ENCODE measurements around the gene MFRP.
A peak's percentile ranks its signal among the peaks of the same experiment; 100 is the strongest.
"Not testable (repeated sequence)": the region's sequence is repeated elsewhere in the genome, so short reads cannot be mapped to it uniquely, and the experiment has no call there.

MFRP gene

GRCh38 chr11:119346605-119347004, at the start of gene MFRP:
Gene MFRP, minus strand, starts transcription at chr11:119346705. Its CDS starts 192 bp downstream, at chr11:119346513.
- Histone ChIP-seq H3K27me3 (ENCODE audit: insufficient read depth, low read length) (peaks cover 56% of the 10 kb centered on the region), H3K4me1 (ENCODE audit: insufficient read depth, low read length) (no peaks in the 10 kb centered on the region)

GRCh38 chr11:119391275-119391674, 44.8 kb upstream of the MFRP start:
- Histone ChIP-seq H3K4me3 (ENCODE audit: low read length) (no peak overlapping the region), H3K36me3 (ENCODE audit: insufficient read depth, low read depth, low read length) (no peaks in the 10 kb centered on the region), H3K9ac (ENCODE audit: low read depth, low read length) (no peak overlapping the region), H3K27me3 (ENCODE audit: insufficient read depth, low read length) (no peaks in the 10 kb centered on the region), H3K27ac (ENCODE audit: low read length) (no peak overlapping the region), H3K4me1 (ENCODE audit: insufficient read depth, low read length) (no peaks in the 10 kb centered on the region), H3K9me3 (ENCODE audit: insufficient read depth, low read depth, low read length) (no peaks in the 10 kb centered on the region)

More at GRCh38 chr11:119346605-119347004, at the start of gene MFRP:
- Histone ChIP-seq H3K36me3 (ENCODE audit: insufficient read depth, low read depth, low read length) (no peaks in the 10 kb centered on the region), H3K4me3 (ENCODE audit: low read length) (no peak within 1 kb of the TSS), H3K27ac (ENCODE audit: low read length) (no peak within 1 kb of the TSS), H3K9me3 (ENCODE audit: insufficient read depth, low read depth, low read length) (no peaks in the 10 kb centered on the region), H3K9ac (ENCODE audit: low read depth, low read length) (no peak within 1 kb of the TSS)

GRCh38 chr11:119389611-119390254, 43.2 kb upstream of the MFRP start:
- Histone ChIP-seq H3K27ac (ENCODE audit: low read length) (no peak overlapping the region), H3K9ac (ENCODE audit: low read depth, low read length) (no peak overlapping the region), H3K4me1 (ENCODE audit: insufficient read depth, low read length) (no peaks in the 10 kb centered on the region), H3K4me3 (ENCODE audit: low read length) (no peak overlapping the region), H3K27me3 (ENCODE audit: insufficient read depth, low read length) (0 out of 2 replicates have a peak, but pooled peaks cover 1% of the 10 kb centered on the region), H3K9me3 (ENCODE audit: insufficient read depth, low read depth, low read length) (no peaks in the 10 kb centered on the region), H3K36me3 (ENCODE audit: insufficient read depth, low read depth, low read length) (no peaks in the 10 kb centered on the region)

GRCh38 chr11:119388103-119388502, 41.6 kb upstream of the MFRP start:
- Histone ChIP-seq H3K36me3 (ENCODE audit: insufficient read depth, low read depth, low read length) (no peaks in the 10 kb centered on the region), H3K27me3 (ENCODE audit: insufficient read depth, low read length) (peaks cover 18% of the 10 kb centered on the region; the same call in 1 of the 2 replicates), H3K9ac (ENCODE audit: low read depth, low read length) (no peak overlapping the region), H3K4me3 (ENCODE audit: low read length) (no peak overlapping the region), H3K27ac (ENCODE audit: low read length) (no peak overlapping the region), H3K4me1 (ENCODE audit: insufficient read depth, low read length) (no peaks in the 10 kb centered on the region), H3K9me3 (ENCODE audit: insufficient read depth, low read depth, low read length) (no peaks in the 10 kb centered on the region)

- H3K27me3 ChIP-seq (ENCODE audit: insufficient read depth, low read length) = peaks cover 38% of the 10 kb centered on the region
- H3K36me3 ChIP-seq (ENCODE audit: insufficient read depth, low read depth, low read length) = no peaks in the 10 kb centered on the region
- no peak overlapping the region for H3K4me3 ChIP-seq (ENCODE audit: low read length)
- H3K9me3 ChIP-seq (ENCODE audit: insufficient read depth, low read depth, low read length) = no peaks in the 10 kb centered on the region
- peaks cover 13% of the 10 kb centered on the region for H3K4me1 ChIP-seq (ENCODE audit: insufficient read depth, low read length)
- H3K27ac ChIP-seq (ENCODE audit: low read length) = no peak overlapping the region
- no peak overlapping the region for H3K9ac ChIP-seq (ENCODE audit: low read depth, low read length)
Observed at GRCh38 chr11:119384332-119384731, 37.8 kb upstream of the MFRP start.

- H3K4me3 ChIP-seq (ENCODE audit: low read length) = peak overlapping the region; percentile 67
- not testable (repeated sequence) for H3K36me3 ChIP-seq (ENCODE audit: insufficient read depth, low read depth, low read length); H3K27ac ChIP-seq (ENCODE audit: low read length); H3K9me3 ChIP-seq (ENCODE audit: insufficient read depth, low read depth, low read length)
- H3K27me3 ChIP-seq (ENCODE audit: insufficient read depth, low read length) = peaks cover 44% of the 10 kb centered on the region
- peak overlapping the region; percentile 2; the same call in 1 of the 2 replicates for H3K9ac ChIP-seq (ENCODE audit: low read depth, low read length)
- H3K4me1 ChIP-seq (ENCODE audit: insufficient read depth, low read length) = peaks cover 24% of the 10 kb centered on the region
Observed at GRCh38 chr11:119382513-119382912, 36.0 kb upstream of the MFRP start.

GRCh38 chr11:119382101-119382500, 35.6 kb upstream of the MFRP start:
- no peaks in the 10 kb centered on the region for H3K36me3 ChIP-seq (ENCODE audit: insufficient read depth, low read depth, low read length)
- no peak overlapping the region for H3K27ac ChIP-seq (ENCODE audit: low read length)
- H3K9ac ChIP-seq (ENCODE audit: low read depth, low read length) = peak overlapping the region; percentile 2; the same call in 1 of the 2 replicates
- no peaks in the 10 kb centered on the region for H3K9me3 ChIP-seq (ENCODE audit: insufficient read depth, low read depth, low read length)
- H3K4me3 ChIP-seq (ENCODE audit: low read length) = peak overlapping the region; percentile 67
- peaks cover 26% of the 10 kb centered on the region for H3K4me1 ChIP-seq (ENCODE audit: insufficient read depth, low read length)
- peaks cover 44% of the 10 kb centered on the region for H3K27me3 ChIP-seq (ENCODE audit: insufficient read depth, low read length)

GRCh38 chr11:119381181-119381988, 34.9 kb upstream of the MFRP start, which contains the start of gene USP2:
Gene USP2, minus strand, starts transcription at chr11:119381690. Its CDS starts 8,210 bp downstream, at chr11:119373480.
- Histone ChIP-seq H3K4me3 (ENCODE audit: low read length) (peak within 1 kb of the TSS; percentile 67), H3K27ac (ENCODE audit: low read length) (no peak within 1 kb of the TSS), H3K9ac (ENCODE audit: low read depth, low read length) (peak within 1 kb of the TSS; percentile 65; the same call in 1 of the 2 replicates)

GRCh38 chr11:119380827-119381180, 34.3 kb upstream of the MFRP start:
- H3K4me3 ChIP-seq (ENCODE audit: low read length) = peak overlapping the region; percentile 67
- peaks cover 44% of the 10 kb centered on the region for H3K27me3 ChIP-seq (ENCODE audit: insufficient read depth, low read length)
- H3K27ac ChIP-seq (ENCODE audit: low read length) = no peak overlapping the region
- H3K9ac ChIP-seq (ENCODE audit: low read depth, low read length) = peak overlapping the region; percentile 65; the same call in 1 of the 2 replicates
- no peaks in the 10 kb centered on the region for H3K36me3 ChIP-seq (ENCODE audit: insufficient read depth, low read depth, low read length)
- peaks cover 32% of the 10 kb centered on the region for H3K4me1 ChIP-seq (ENCODE audit: insufficient read depth, low read length)
- no peaks in the 10 kb centered on the region for H3K9me3 ChIP-seq (ENCODE audit: insufficient read depth, low read depth, low read length)

More at GRCh38 chr11:119381181-119381988, 34.9 kb upstream of the MFRP start, which contains the start of gene USP2:
- Histone ChIP-seq H3K4me1 (ENCODE audit: insufficient read depth, low read length) (peaks cover 31% of the 10 kb centered on the region), H3K9me3 (ENCODE audit: insufficient read depth, low read depth, low read length) (no peaks in the 10 kb centered on the region), H3K36me3 (ENCODE audit: insufficient read depth, low read depth, low read length) (no peaks in the 10 kb centered on the region), H3K27me3 (ENCODE audit: insufficient read depth, low read length) (peaks cover 44% of the 10 kb centered on the region)

- Histone ChIP-seq H3K27ac (ENCODE audit: low read length) (no peak overlapping the region), H3K4me1 (ENCODE audit: insufficient read depth, low read length) (peaks cover 37% of the 10 kb centered on the region), H3K4me3 (ENCODE audit: low read length) (peak overlapping the region; percentile 67), H3K9me3 (ENCODE audit: insufficient read depth, low read depth, low read length) (no peaks in the 10 kb centered on the region), H3K36me3 (ENCODE audit: insufficient read depth, low read depth, low read length) (no peaks in the 10 kb centered on the region), H3K27me3 (ENCODE audit: insufficient read depth, low read length) (peaks cover 44% of the 10 kb centered on the region), H3K9ac (ENCODE audit: low read depth, low read length) (peak overlapping the region; percentile 65; the same call in 1 of the 2 replicates)
Observed at GRCh38 chr11:119380160-119380826, 33.8 kb upstream of the MFRP start.

GRCh38 chr11:119378851-119379465, 32.5 kb upstream of the MFRP start:
- no peak overlapping the region for H3K27ac ChIP-seq (ENCODE audit: low read length)
- peaks cover 43% of the 10 kb centered on the region for H3K4me1 ChIP-seq (ENCODE audit: insufficient read depth, low read length)
- H3K9ac ChIP-seq (ENCODE audit: low read depth, low read length) = peak overlapping the region; percentile 45; the same call in 1 of the 2 replicates
- H3K27me3 ChIP-seq (ENCODE audit: insufficient read depth, low read length) = peaks cover 35% of the 10 kb centered on the region
- no peaks in the 10 kb centered on the region for H3K36me3 ChIP-seq (ENCODE audit: insufficient read depth, low read depth, low read length)
- H3K9me3 ChIP-seq (ENCODE audit: insufficient read depth, low read depth, low read length) = no peaks in the 10 kb centered on the region
- peak overlapping the region; percentile 31; the same call in 1 of the 2 replicates for H3K4me3 ChIP-seq (ENCODE audit: low read length)

All from iPS-20b (cell line).